Sigmoid colon (tissue), 7 donors: ENCODE data around the gene LPP. TPM values are rescaled to one million over a fixed set of nuclear protein-coding genes. Genes with fewer than 3 reads are reported as not detected.

Experiments
- DNase-seq: peaks from one replicate; pipeline ENCODE4 v3.0.0-alpha.2; 2019
- H3K27ac ChIP-seq, 4 donors: fragments of 200-600 bp; sonication (generic); one replicate each; pipeline ENCODE4 v1.5.1; 2016 to 2019; ENCODE audit warnings: mild to moderate bottlenecking in 1 of 4
- H3K27me3 ChIP-seq, 3 donors: fragments of 200-600 bp; sonication (generic); one replicate each; pipeline ENCODE4 v1.5.1; 2019; ENCODE audit warnings: mild to moderate bottlenecking in 1 of 3
- H3K36me3 ChIP-seq, 4 donors: fragments of 200-600 bp; sonication (generic); one replicate each; pipeline ENCODE4 v1.5.1; 2016 to 2019
- H3K4me1 ChIP-seq, 4 donors: fragments of 200-600 bp; sonication (generic); one replicate each; pipeline ENCODE4 v1.5.1; 2017 to 2019
- H3K4me3 ChIP-seq, 4 donors: fragments of 200-600 bp; sonication (generic); one replicate each; pipeline ENCODE4 v1.5.1; 2017 to 2019; ENCODE audit warnings: mild to moderate bottlenecking in 2 of 4, moderate library complexity in 1 of 4
- H3K9me3 ChIP-seq, 4 donors: fragments of 200-600 bp in 3 of 4; sonication (generic) in 3 of 4; one replicate each; pipeline versions ENCODE4 v1.5.1 to v1.6.1; 2013 to 2019
- EP300 ChIP-seq, 4 donors: sonication (generic); formaldehyde crosslinking; IDR thresholded peaks; one replicate each; pipeline ENCODE4 v1.6.1; 2017; ENCODE audit warnings: antibody characterized with exemption in 4 of 4
- POLR2A ChIP-seq, 2 donors: fragments of 450-650 bp; IDR thresholded peaks; one replicate each; pipeline ENCODE4 v1.6.1; 2016; ENCODE audit warnings: antibody characterized with exemption in 2 of 2, mild to moderate bottlenecking in 2 of 2, moderate library complexity in 2 of 2
- POLR2AphosphoS5 ChIP-seq, 4 donors: sonication (generic); formaldehyde crosslinking; IDR thresholded peaks; one replicate each; pipeline ENCODE4 v1.6.1; 2017; ENCODE audit warnings: antibody characterized with exemption in 4 of 4
- WGBS, 2 donors: extraction: QIAGEN DNeasy Blood & Tissue Kit; methylation state at CpG; one replicate each; pipeline ENCODE4 v1.1.7; 2013; 5-methylcytosine and 5-hydroxymethylcytosine counted together
- intact Hi-C: fragments of 100-400 bp; cut with DNase I; formaldehyde crosslinking; loops from one replicate; pipeline ENCODE4 v1.15.1; 2023
- polyA plus RNA-seq, 3 donors: library from polyadenylated mRNA; stranded (reverse); fragments of 200-250 nt; gene quantifications; one replicate each; pipeline ENCODE4 v1.2.3, GENCODE V29; 2013
- total RNA-seq, 4 donors: library from RNA; depleted of rRNA; stranded (reverse); fragments of >200 nt; gene quantifications; one replicate each; pipeline ENCODE4 v1.1.0, GENCODE V29; 2016
- TF ChIP-seq, protein P1 (sequence below), 4 experiments: fragments of 450-650 bp in 3 of 4; fragments of 200-600 bp in 1 of 4; IDR thresholded peaks; one replicate each; pipeline ENCODE4 v1.5.1; 2016 to 2019; ENCODE audit warnings: antibody characterized with exemption in 4 of 4, mild to moderate bottlenecking in 3 of 4, moderate library complexity in 2 of 4
- donor health status: healthy with polysubstance abuse.
- donor health status: Bipolar disorder and iron deficiency.
- donor health status: healthy.

Gene LPP
- total and polyA plus RNA-seq, 7 donors: 5.3 to 1,773 (median 824) TPM

DNA sequence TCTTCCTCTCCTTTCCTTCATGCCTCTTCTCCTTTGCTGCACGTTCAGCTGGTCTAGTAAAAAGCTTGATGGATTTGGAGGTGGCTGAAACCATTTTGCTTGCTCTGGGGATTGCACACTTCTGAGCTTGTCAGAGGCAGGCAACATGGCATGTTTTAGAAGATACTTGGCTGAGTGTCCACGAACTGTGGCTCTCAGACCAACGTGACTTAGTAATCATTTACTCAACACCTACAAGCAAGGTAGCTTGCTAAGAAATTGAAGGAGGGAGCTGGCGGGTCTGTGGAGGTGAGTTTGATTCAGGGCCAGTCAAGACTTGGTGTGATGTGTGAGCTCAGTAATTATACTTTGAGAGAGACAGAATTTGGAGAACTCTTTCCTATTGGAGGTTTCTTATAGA lies 196.0 kb downstream of the LPP start:
- Histone ChIP-seq H3K4me3 (no peak overlapping the region), H3K36me3 (no peaks in the 10 kb centered on the region), H3K27me3 (no peaks in the 10 kb centered on the region), H3K27ac (peak overlapping the region; percentile 39 to 79 (median 54)), H3K9me3 (no peaks in the 10 kb centered on the region), H3K4me1 (peaks cover 0 to 71% (median 66%) of the 10 kb centered on the region in 4 donors)
- TF ChIP-seq POLR2A (IDR thresholded peaks at IDR 0.05): no peak
- TF ChIP-seq EP300 (IDR thresholded peaks at IDR 0.05): no peak
- TF ChIP-seq, protein P1, sequence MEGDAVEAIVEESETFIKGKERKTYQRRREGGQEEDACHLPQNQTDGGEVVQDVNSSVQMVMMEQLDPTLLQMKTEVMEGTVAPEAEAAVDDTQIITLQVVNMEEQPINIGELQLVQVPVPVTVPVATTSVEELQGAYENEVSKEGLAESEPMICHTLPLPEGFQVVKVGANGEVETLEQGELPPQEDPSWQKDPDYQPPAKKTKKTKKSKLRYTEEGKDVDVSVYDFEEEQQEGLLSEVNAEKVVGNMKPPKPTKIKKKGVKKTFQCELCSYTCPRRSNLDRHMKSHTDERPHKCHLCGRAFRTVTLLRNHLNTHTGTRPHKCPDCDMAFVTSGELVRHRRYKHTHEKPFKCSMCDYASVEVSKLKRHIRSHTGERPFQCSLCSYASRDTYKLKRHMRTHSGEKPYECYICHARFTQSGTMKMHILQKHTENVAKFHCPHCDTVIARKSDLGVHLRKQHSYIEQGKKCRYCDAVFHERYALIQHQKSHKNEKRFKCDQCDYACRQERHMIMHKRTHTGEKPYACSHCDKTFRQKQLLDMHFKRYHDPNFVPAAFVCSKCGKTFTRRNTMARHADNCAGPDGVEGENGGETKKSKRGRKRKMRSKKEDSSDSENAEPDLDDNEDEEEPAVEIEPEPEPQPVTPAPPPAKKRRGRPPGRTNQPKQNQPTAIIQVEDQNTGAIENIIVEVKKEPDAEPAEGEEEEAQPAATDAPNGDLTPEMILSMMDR (IDR thresholded peaks at IDR 0.05): no peak
- TF ChIP-seq POLR2AphosphoS5 (IDR thresholded peaks at IDR 0.05): no peak
- 55 to 70% methylated on average over 4 of the region's 4 CpGs for WGBS, 2 donors
- no peak for DNase-seq
- intact Hi-C loops: no loop called here

DNA sequence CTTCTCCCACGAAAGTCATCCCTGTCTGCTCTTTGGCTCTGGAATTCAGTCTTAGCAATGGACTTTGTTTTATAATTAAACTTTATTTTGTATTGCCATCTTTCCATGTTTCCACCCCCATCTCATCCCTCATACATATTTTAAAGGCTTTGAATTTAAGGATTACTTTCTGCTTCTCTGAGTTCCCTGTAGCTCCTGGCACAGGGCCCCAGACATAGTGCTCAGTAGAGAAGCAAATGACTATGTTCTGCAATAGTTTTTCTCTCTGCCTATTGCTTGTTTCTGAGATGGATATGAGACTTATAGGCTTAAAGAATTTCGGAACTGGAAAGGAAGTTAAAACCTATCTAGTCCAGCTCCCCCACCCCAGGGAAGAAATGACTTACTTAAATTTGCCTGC lies 197.0 kb downstream of the LPP start:
- Histone ChIP-seq H3K9me3 (no peaks in the 10 kb centered on the region), H3K27ac (peak overlapping the region; percentile 23 to 65 (median 34)), H3K4me3 (no peak overlapping the region), H3K36me3 (no peaks in the 10 kb centered on the region), H3K27me3 (no peaks in the 10 kb centered on the region), H3K4me1 (peaks cover 0 to 63% (median 55%) of the 10 kb centered on the region in 4 donors)
- 94 to 97% methylated on average over 2 of the region's 2 CpGs for WGBS, 2 donors
- TF ChIP-seq POLR2AphosphoS5 (IDR thresholded peaks at IDR 0.05) (no peak), POLR2A (IDR thresholded peaks at IDR 0.05) (no peak), EP300 (IDR thresholded peaks at IDR 0.05) (no peak)
- TF ChIP-seq, protein P1 (IDR thresholded peaks at IDR 0.05): no peak
- no peak for DNase-seq
- intact Hi-C loops: no loop called here

DNA sequence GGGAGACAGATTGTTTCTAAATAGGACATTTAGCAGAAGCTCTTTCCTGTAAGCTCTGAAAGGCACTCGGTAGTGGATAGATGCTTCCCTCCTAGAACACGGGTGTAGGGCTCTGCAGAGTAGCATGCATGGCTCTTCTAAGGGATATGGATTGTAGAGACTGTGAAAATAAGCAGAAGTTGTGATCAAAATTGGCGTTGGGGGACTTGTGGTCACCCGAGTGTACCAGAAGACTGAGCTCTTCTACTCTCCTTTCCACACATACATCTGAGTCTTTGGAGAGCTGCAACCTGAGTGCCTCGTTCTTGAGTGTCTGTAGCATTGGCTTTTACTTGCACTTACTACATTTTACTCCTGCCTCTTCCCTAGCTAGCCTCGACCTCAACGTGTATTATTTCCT lies 197.7 kb downstream of the LPP start:
- Histone ChIP-seq H3K36me3 (no peaks in the 10 kb centered on the region), H3K4me3 (no peak overlapping the region), H3K27ac (peak overlapping the region in 3 of 4 donors; percentile 25 to 65 (median 44)), H3K9me3 (no peaks in the 10 kb centered on the region), H3K4me1 (peaks cover 0 to 67% (median 56%) of the 10 kb centered on the region in 4 donors), H3K27me3 (no peaks in the 10 kb centered on the region)
- 80 to 90% methylated on average over 7 of the region's 7 CpGs for WGBS, 2 donors
- intact Hi-C loops: no loop called here
- DNase-seq: no peak
- TF ChIP-seq POLR2AphosphoS5 (IDR thresholded peaks at IDR 0.05): no peak
- no peak for TF ChIP-seq POLR2A (IDR thresholded peaks at IDR 0.05)
- TF ChIP-seq, protein P1 (IDR thresholded peaks at IDR 0.05): no peak
- no peak for TF ChIP-seq EP300 (IDR thresholded peaks at IDR 0.05)

DNA sequence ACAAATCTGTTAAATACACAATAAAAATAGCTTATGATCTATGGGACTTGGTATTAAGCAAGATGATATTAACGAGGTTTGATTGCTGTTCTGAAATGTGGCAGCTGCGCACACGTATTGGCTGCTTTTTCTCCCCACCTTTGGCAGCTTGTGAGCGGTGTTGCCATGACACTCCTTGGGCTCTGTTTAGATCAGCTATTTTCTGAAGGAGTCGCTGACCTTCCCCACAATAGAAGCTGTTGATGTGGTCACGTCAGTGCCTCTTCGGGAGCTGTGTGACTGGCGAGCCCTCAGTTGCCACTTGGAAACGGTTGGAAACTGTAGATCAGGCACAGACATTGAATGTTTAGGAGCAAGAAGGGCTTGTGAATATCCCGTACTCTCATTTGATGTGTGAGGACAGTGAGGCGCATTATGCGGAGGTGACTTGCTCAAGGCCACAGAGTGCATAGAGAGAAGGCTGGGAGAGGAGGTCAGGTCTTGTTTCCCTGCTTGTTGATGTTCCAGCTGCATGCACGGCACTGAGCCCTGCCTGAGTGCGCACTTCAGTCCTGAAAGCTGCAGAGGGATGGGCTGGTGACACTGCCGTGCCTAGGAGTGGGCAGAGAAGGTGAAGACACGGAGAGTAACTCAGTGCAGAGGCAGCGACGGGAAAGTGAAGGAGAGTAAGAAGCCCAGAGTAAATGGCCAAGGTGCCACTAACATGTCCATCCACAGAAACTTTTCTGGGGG lies 198.4 kb downstream of the LPP start:
- 88 to 90% methylated on average over 18 of the region's 18 CpGs for WGBS, 2 donors
- H3K27ac ChIP-seq: peak overlapping the region; percentile 6 to 65 (median 34)

More for the DNA sequence above, 198.4 kb downstream of the LPP start:
- Histone ChIP-seq H3K4me3 (no peak overlapping the region), H3K9me3 (no peaks in the 10 kb centered on the region), H3K4me1 (peaks cover 0 to 66% (median 60%) of the 10 kb centered on the region in 4 donors), H3K36me3 (no peaks in the 10 kb centered on the region), H3K27me3 (no peaks in the 10 kb centered on the region)
- no peak for DNase-seq
- no peak for TF ChIP-seq POLR2AphosphoS5 (IDR thresholded peaks at IDR 0.05)
- TF ChIP-seq EP300 (IDR thresholded peaks at IDR 0.05): no peak
- TF ChIP-seq, protein P1 (IDR thresholded peaks at IDR 0.05): no peak
- TF ChIP-seq POLR2A (IDR thresholded peaks at IDR 0.05): no peak
- intact Hi-C loops: no loop called here
